ENCODE results near the gene IGLL1.
"Not testable (repeated sequence)": the region's sequence is repeated elsewhere in the genome, so short reads cannot be mapped to it uniquely, and the experiment has no call there.

IGLL1 gene

DNA sequence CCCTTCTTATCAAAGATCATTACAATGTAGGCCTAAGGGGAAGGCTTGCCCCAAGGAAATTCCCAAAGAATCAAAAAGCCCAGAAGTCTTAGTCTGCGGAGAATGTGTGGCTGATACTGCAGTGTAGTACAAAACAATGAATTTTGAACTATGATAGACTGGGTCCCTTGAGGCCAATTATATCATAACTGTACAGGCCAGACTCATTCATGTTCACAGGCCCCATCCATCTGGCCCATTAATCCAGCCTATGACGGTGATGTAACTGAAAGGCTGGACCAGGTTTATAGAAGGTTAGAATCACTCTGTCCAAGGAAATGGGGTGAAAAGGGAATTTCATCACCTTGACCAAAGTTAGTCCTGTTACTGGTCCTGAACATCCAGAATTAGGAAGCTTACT is 35.2 kb downstream of the IGLL1 start:
- Histone ChIP-seq H3K79me2 (ENCODE audit: insufficient read depth, low read length) (no peaks in the 10 kb centered on the region), H3K4me2 (ENCODE audit: low read length) (no peak overlapping the region), H3K4me1 (ENCODE audit: insufficient read depth, low read length, severe bottlenecking) (no peaks in the 10 kb centered on the region), H3K36me3 (ENCODE audit: insufficient read depth, low read length) (no peaks in the 10 kb centered on the region; the same call in 1 of the 2 replicates), H3K4me3 (ENCODE audit: low read depth, low read length, poor library complexity, severe bottlenecking) (no peak overlapping the region), H3K27me3 (ENCODE audit: insufficient read depth, low read length) (peaks cover 8% of the 10 kb centered on the region; the same call in 1 of the 2 replicates), H3K9me3 (ENCODE audit: low read length) (no peaks in the 10 kb centered on the region), H2AFZ (ENCODE audit: low read length) (no peak overlapping the region), H3F3A (ENCODE audit: insufficient read depth, low read length) (no peaks in the 10 kb centered on the region), H3K27ac (ENCODE audit: low read depth, low read length, poor library complexity, severe bottlenecking) (no peak overlapping the region), H3K9me2 (ENCODE audit: low read depth, low read length) (no peaks in the 10 kb centered on the region), H3K9ac (ENCODE audit: low read length) (no peak overlapping the region), H4K20me1 (ENCODE audit: insufficient read depth, low read length) (no peaks in the 10 kb centered on the region)
- TF ChIP-seq, protein P1, sequence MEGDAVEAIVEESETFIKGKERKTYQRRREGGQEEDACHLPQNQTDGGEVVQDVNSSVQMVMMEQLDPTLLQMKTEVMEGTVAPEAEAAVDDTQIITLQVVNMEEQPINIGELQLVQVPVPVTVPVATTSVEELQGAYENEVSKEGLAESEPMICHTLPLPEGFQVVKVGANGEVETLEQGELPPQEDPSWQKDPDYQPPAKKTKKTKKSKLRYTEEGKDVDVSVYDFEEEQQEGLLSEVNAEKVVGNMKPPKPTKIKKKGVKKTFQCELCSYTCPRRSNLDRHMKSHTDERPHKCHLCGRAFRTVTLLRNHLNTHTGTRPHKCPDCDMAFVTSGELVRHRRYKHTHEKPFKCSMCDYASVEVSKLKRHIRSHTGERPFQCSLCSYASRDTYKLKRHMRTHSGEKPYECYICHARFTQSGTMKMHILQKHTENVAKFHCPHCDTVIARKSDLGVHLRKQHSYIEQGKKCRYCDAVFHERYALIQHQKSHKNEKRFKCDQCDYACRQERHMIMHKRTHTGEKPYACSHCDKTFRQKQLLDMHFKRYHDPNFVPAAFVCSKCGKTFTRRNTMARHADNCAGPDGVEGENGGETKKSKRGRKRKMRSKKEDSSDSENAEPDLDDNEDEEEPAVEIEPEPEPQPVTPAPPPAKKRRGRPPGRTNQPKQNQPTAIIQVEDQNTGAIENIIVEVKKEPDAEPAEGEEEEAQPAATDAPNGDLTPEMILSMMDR (IDR thresholded peaks at IDR 0.05; ENCODE audit: low read length) = no peak
- no peak for TF ChIP-seq EZH2 (IDR thresholded peaks at IDR 0.05; ENCODE audit: borderline replicate concordance, low read length)

DNA sequence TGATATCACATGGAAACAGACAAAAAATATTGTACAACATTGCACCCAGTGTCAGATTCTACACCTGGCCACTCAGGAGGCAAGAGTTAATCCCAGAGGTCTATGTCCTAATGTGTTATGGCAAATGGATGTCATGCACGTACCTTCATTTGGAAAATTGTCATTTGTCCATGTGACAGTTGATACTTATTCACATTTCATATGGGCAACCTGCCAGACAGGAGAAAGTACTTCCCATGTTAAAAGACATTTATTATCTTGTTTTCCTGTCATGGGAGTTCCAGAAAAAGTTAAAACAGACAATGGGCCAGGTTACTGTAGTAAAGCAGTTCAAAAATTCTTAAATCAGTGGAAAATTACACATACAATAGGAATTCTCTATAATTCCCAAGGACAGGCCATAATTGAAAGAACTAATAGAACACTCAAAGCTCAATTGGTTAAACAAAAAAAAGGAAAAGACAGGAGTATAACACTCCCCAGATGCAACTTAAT is 36.5 kb downstream of the IGLL1 start:
- not testable (repeated sequence) for H3K4me3 ChIP-seq (ENCODE audit: low read depth, low read length, poor library complexity, severe bottlenecking); H3K9me3 ChIP-seq (ENCODE audit: low read length); H3K79me2 ChIP-seq (ENCODE audit: insufficient read depth, low read length); H3K36me3 ChIP-seq (ENCODE audit: insufficient read depth, low read length); H3K4me2 ChIP-seq (ENCODE audit: low read length); H3F3A ChIP-seq (ENCODE audit: insufficient read depth, low read length); H3K9ac ChIP-seq (ENCODE audit: low read length); H4K20me1 ChIP-seq (ENCODE audit: insufficient read depth, low read length); H3K4me1 ChIP-seq (ENCODE audit: insufficient read depth, low read length, severe bottlenecking); H2AFZ ChIP-seq (ENCODE audit: low read length); H3K27me3 ChIP-seq (ENCODE audit: insufficient read depth, low read length); H3K27ac ChIP-seq (ENCODE audit: low read depth, low read length, poor library complexity, severe bottlenecking); H3K9me2 ChIP-seq (ENCODE audit: low read depth, low read length)

DNA sequence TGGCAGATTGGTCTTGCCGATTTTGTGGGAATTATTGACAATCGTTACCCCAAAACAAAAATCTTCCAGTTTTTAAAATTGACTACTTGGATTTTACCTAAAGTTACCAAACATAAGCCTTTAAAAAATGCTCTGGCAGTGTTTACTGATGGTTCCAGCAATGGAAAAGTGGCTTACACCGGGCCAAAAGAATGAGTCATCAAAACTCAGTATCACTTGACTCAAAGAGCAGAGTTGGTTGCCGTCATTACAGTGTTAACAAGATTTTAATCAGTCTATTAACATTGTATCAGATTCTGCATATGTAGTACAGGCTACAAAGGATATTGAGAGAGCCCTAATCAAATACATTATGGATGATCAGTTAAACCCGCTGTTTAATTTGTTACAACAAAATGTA is 37.2 kb downstream of the IGLL1 start:
- Histone ChIP-seq H3K9me3 (ENCODE audit: low read length) (no peaks in the 10 kb centered on the region), H3K36me3 (ENCODE audit: insufficient read depth, low read length) (no peaks in the 10 kb centered on the region; the same call in 1 of the 2 replicates), H3K4me2 (ENCODE audit: low read length) (no peak overlapping the region), H3K79me2 (ENCODE audit: insufficient read depth, low read length) (no peaks in the 10 kb centered on the region), H4K20me1 (ENCODE audit: insufficient read depth, low read length) (no peaks in the 10 kb centered on the region), H3K4me1 (ENCODE audit: insufficient read depth, low read length, severe bottlenecking) (peaks cover 16% of the 10 kb centered on the region), H3K9ac (ENCODE audit: low read length) (no peak overlapping the region), H3K27me3 (ENCODE audit: insufficient read depth, low read length) (peaks cover 5% of the 10 kb centered on the region; the same call in 1 of the 2 replicates), H2AFZ (ENCODE audit: low read length) (no peak overlapping the region), H3K9me2 (ENCODE audit: low read depth, low read length) (no peaks in the 10 kb centered on the region), H3K27ac (ENCODE audit: low read depth, low read length, poor library complexity, severe bottlenecking) (no peak overlapping the region), H3F3A (ENCODE audit: insufficient read depth, low read length) (no peaks in the 10 kb centered on the region), H3K4me3 (ENCODE audit: low read depth, low read length, poor library complexity, severe bottlenecking) (no peak overlapping the region)
- TF ChIP-seq EZH2 (IDR thresholded peaks at IDR 0.05; ENCODE audit: borderline replicate concordance, low read length) = no peak
- TF ChIP-seq, protein P1 (IDR thresholded peaks at IDR 0.05; ENCODE audit: low read length) = no peak

DNA sequence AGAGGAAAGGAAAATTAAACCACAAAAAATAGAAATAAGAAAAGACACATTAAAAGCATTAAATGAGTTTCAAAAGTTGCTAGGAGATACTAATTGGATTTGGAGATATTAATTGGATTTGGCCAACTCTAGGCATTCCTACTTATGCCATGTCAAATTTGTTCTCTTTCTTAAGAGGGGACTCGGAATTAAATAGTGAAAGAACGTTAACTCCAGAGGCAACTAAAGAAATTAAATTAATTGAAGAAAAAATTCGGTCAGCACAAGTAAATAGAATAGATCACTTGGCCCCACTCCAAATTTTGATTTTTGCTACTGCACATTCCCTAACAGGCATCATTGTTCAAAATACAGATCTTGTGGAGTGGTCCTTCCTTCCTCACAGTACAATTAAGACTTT is 37.7 kb downstream of the IGLL1 start:
- not testable (repeated sequence) for H3K36me3 ChIP-seq (ENCODE audit: insufficient read depth, low read length); H3K4me3 ChIP-seq (ENCODE audit: low read depth, low read length, poor library complexity, severe bottlenecking); H3K9me3 ChIP-seq (ENCODE audit: low read length); H3K27me3 ChIP-seq (ENCODE audit: insufficient read depth, low read length); H3K79me2 ChIP-seq (ENCODE audit: insufficient read depth, low read length); H3K9ac ChIP-seq (ENCODE audit: low read length); H4K20me1 ChIP-seq (ENCODE audit: insufficient read depth, low read length); H2AFZ ChIP-seq (ENCODE audit: low read length); H3K9me2 ChIP-seq (ENCODE audit: low read depth, low read length); H3K27ac ChIP-seq (ENCODE audit: low read depth, low read length, poor library complexity, severe bottlenecking); H3K4me2 ChIP-seq (ENCODE audit: low read length); H3F3A ChIP-seq (ENCODE audit: insufficient read depth, low read length)
- peaks cover 22% of the 10 kb centered on the region for H3K4me1 ChIP-seq (ENCODE audit: insufficient read depth, low read length, severe bottlenecking)

Measured in OCI-LY1 (cell line).